ENCODE measurements around the gene NRXN3. TPM values are rescaled to one million over a fixed set of nuclear protein-coding genes. Genes with fewer than 3 reads are reported as not detected.

NRXN3 gene
- polyA plus RNA-seq, 1 donor from 2014 or later = 110 TPM

GRCh38 chr14:79513446-79513845 is 1343.3 kb downstream of the NRXN3 start:
- Histone ChIP-seq H3K9ac (ENCODE audit: low read length) (peak overlapping the region; percentile 40), H4K20me1 (ENCODE audit: insufficient read depth) (no peaks in the 10 kb centered on the region), H3K36me3 (ENCODE audit: insufficient read depth, low read length) (no peaks in the 10 kb centered on the region), H2AFZ (ENCODE audit: low read depth, low read length) (no peak overlapping the region), H3K27me3 (ENCODE audit: insufficient read depth, low read depth, low read length) (no peaks in the 10 kb centered on the region), H3K9me2 (ENCODE audit: insufficient read depth, low read length) (no peaks in the 10 kb centered on the region), H3K4me2 (ENCODE audit: low read length) (peak overlapping the region; percentile 43), H3K9me3 (ENCODE audit: low read length) (no peaks in the 10 kb centered on the region), H3K4me3 (ENCODE audit: low read length) (peak overlapping the region; percentile 44), H3F3A (ENCODE audit: insufficient read depth, low read length, poor library complexity, severe bottlenecking) (peaks cover 13% of the 10 kb centered on the region), H3K79me2 (replicated peaks; ENCODE audit: insufficient read depth, low read length) (peaks cover 3% of the 10 kb centered on the region), H3K27ac (ENCODE audit: low read length) (peak overlapping the region; percentile 86)
- TF ChIP-seq MXI1 (conservative IDR thresholded peaks at IDR 0.05; ENCODE audit: poor library complexity, severe bottlenecking) (no peak), SMC3 (conservative IDR thresholded peaks at IDR 0.05; ENCODE audit: poor library complexity) (peak; percentile 12), TAF1 (IDR thresholded peaks at IDR 0.05; ENCODE audit: low read depth) (no peak), EZH2 (IDR thresholded peaks at IDR 0.05; ENCODE audit: borderline replicate concordance, insufficient read depth, low read length, poor library complexity, severe bottlenecking) (no peak), REST (IDR thresholded peaks at IDR 0.05; ENCODE audit: borderline replicate concordance) (no peak), RAD21 (conservative IDR thresholded peaks at IDR 0.05) (peak; percentile 21), CTCF (IDR thresholded peaks at IDR 0.05; ENCODE audit: poor library complexity, severe bottlenecking) (no peak), EP300 (conservative IDR thresholded peaks at IDR 0.05; ENCODE audit: poor library complexity, severe bottlenecking) (peak; percentile 71), POLR2AphosphoS5 (IDR thresholded peaks at IDR 0.05) (peak; percentile 66)

GRCh38 chr14:79514700-79515099 is 1344.5 kb downstream of the NRXN3 start:
- H3K27me3 ChIP-seq (ENCODE audit: insufficient read depth, low read depth, low read length) = no peaks in the 10 kb centered on the region
- H3K4me3 ChIP-seq (ENCODE audit: low read length) = no peak overlapping the region
- H3K27ac ChIP-seq (ENCODE audit: low read length) = peak overlapping the region; percentile 86
- TF ChIP-seq EZH2 (IDR thresholded peaks at IDR 0.05; ENCODE audit: borderline replicate concordance, insufficient read depth, low read length, poor library complexity, severe bottlenecking) (no peak), RAD21 (conservative IDR thresholded peaks at IDR 0.05) (no peak), EP300 (conservative IDR thresholded peaks at IDR 0.05; ENCODE audit: poor library complexity, severe bottlenecking) (no peak), REST (IDR thresholded peaks at IDR 0.05; ENCODE audit: borderline replicate concordance) (no peak), TAF1 (IDR thresholded peaks at IDR 0.05; ENCODE audit: low read depth) (no peak), POLR2AphosphoS5 (IDR thresholded peaks at IDR 0.05) (no peak), CTCF (IDR thresholded peaks at IDR 0.05; ENCODE audit: poor library complexity, severe bottlenecking) (no peak), MXI1 (conservative IDR thresholded peaks at IDR 0.05; ENCODE audit: poor library complexity, severe bottlenecking) (no peak), SMC3 (conservative IDR thresholded peaks at IDR 0.05; ENCODE audit: poor library complexity) (no peak)
- H3F3A ChIP-seq (ENCODE audit: insufficient read depth, low read length, poor library complexity, severe bottlenecking) = peaks cover 13% of the 10 kb centered on the region
- H2AFZ ChIP-seq (ENCODE audit: low read depth, low read length) = no peak overlapping the region
- H3K9me2 ChIP-seq (ENCODE audit: insufficient read depth, low read length) = no peaks in the 10 kb centered on the region
- H3K9me3 ChIP-seq (ENCODE audit: low read length) = no peaks in the 10 kb centered on the region
- no peaks in the 10 kb centered on the region for H4K20me1 ChIP-seq (ENCODE audit: insufficient read depth)
- H3K79me2 ChIP-seq (replicated peaks; ENCODE audit: insufficient read depth, low read length) = peaks cover 10% of the 10 kb centered on the region
- no peak overlapping the region for H3K9ac ChIP-seq (ENCODE audit: low read length)
- no peak overlapping the region for H3K4me2 ChIP-seq (ENCODE audit: low read length)
- no peaks in the 10 kb centered on the region for H3K36me3 ChIP-seq (ENCODE audit: insufficient read depth, low read length)
